Measurements from ENCODE around the gene PLA2G4B.

DNA sequence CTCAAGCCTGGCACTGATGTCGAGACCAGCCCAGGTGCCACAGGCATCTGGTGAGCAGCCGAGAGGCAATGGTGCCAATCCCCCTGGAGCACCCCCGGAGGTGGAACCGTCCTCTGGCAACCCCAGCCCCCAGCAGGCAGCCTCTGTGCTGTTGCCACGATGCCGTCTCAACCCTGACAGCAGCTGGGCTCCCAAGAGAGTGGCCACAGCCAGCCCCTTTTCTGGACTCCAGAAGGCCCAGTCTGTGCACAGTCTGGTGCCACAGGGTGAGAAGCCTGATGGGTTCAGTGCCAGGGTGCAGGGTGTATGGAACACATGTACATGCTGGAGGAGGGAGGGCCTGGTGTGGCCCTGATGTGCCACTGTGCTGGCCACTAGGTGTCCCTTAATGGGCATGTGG, 15.7 kb upstream of the PLA2G4B start:
- TF ChIP-seq, protein P1, sequence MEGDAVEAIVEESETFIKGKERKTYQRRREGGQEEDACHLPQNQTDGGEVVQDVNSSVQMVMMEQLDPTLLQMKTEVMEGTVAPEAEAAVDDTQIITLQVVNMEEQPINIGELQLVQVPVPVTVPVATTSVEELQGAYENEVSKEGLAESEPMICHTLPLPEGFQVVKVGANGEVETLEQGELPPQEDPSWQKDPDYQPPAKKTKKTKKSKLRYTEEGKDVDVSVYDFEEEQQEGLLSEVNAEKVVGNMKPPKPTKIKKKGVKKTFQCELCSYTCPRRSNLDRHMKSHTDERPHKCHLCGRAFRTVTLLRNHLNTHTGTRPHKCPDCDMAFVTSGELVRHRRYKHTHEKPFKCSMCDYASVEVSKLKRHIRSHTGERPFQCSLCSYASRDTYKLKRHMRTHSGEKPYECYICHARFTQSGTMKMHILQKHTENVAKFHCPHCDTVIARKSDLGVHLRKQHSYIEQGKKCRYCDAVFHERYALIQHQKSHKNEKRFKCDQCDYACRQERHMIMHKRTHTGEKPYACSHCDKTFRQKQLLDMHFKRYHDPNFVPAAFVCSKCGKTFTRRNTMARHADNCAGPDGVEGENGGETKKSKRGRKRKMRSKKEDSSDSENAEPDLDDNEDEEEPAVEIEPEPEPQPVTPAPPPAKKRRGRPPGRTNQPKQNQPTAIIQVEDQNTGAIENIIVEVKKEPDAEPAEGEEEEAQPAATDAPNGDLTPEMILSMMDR (IDR thresholded peaks at IDR 0.05): no peak
- TF ChIP-seq POLR2AphosphoS5 (IDR thresholded peaks at IDR 0.05) (no peak), POLR2A (IDR thresholded peaks at IDR 0.05) (no peak), EP300 (IDR thresholded peaks at IDR 0.05) (no peak)

Data from sigmoid colon (tissue), 4 donors.